ENCODE results near the gene CUTA. TPM values are rescaled to one million over a fixed set of nuclear protein-coding genes. Genes with fewer than 3 reads are reported as not detected.
A peak's percentile ranks its signal among the peaks of the same experiment; 100 is the strongest.

CUTA gene
- polyA plus RNA-seq, 1 of the 3 experiments (the other 2 are of a cell fraction) = 444 TPM

DNA sequence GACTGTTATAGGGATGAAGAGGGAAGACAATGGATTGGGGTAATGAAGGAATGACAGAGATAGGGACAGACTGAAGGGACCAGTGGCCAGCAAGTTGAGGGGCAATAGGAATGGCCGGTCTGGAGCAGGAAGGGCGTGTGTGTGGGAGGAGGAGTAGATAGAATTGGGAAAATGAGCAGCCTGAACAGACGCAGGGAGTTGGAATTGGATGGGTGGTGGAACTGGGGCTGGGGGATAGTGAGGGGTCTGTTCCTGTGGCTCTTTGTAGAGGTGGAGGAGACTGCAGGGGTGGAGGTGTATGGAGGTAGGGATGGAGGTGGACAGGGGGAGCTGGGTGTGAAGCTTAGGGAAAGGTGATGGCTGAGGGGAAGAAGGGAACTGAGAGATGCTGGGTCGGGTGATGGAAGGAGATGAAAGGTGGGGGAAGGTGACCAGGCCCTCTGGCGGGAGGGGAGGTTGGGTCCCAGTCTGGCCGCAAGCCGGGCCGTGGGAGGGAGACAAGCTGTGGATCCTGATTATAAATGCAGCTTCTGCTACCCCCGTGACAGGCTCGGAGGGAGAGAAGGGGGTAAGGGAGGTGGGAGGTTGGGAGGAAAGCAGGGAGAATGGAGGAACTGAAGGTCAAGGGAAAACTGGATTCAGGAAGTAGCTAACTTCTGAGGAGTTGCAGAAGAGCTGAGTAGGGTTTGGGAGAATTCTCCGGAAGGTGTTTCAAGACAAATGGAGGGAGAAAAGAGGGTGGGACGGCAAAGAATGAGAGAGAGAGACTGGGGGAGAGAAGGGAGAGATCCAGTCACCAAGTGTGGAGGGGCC, 7.2 kb upstream of the CUTA start:
- Histone ChIP-seq H3K79me2 (ENCODE audit: insufficient read depth) (peaks cover 26% of the 10 kb centered on the region), H2AFZ (ENCODE audit: low read depth) (0 out of 2 replicates have a peak overlapping the region, but pooled peaks have one; percentile 35), H4K20me1 (ENCODE audit: insufficient read depth) (no peaks in the 10 kb centered on the region; the same call in 1 of the 2 replicates), H3K4me1 (ENCODE audit: control insufficient read depth in 1 of 2, insufficient read depth in 2 of 2, low read depth in 1 of 2, low read length in 1 of 2) (peaks cover 18 to 43% of the 10 kb centered on the region in 2 experiments), H3F3A (replicated peaks; ENCODE audit: insufficient read depth) (peaks cover 23% of the 10 kb centered on the region), H3K27me3 (ENCODE audit: insufficient read depth) (no peaks in the 10 kb centered on the region), H3K9me2 (no peaks in the 10 kb centered on the region), H3K36me3 (replicated peaks in 1 of 2; ENCODE audit: control insufficient read depth in 1 of 2, insufficient read depth in 2 of 2, low read length in 1 of 2) (no peaks in the 10 kb centered on the region), H3K27ac (ENCODE audit: low read depth in 2 of 2, low read length in 1 of 2) (peak overlapping the region; percentile 89 to 90), H3K9ac (peak overlapping the region; percentile 89), H3K4me2 (peak overlapping the region; percentile 93), H3K4me3 (ENCODE audit: low read depth in 2 of 2, low read length in 1 of 2) (peak overlapping the region; percentile 54 to 72), H3K9me3 (no peaks in the 10 kb centered on the region)
- CTCF ChIA-PET = interaction anchor here (0.5 to 2.7 kb wide), 23 partner anchors 7 to 148 kb away, joined by 3 to 22 read pairs (median 5); partner anchors contain the start of genes B3GALT4, CUTA, PFDN6 and WDR46
- TF ChIP-seq, protein P1, sequence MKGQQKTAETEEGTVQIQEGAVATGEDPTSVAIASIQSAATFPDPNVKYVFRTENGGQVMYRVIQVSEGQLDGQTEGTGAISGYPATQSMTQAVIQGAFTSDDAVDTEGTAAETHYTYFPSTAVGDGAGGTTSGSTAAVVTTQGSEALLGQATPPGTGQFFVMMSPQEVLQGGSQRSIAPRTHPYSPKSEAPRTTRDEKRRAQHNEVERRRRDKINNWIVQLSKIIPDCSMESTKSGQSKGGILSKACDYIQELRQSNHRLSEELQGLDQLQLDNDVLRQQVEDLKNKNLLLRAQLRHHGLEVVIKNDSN (IDR thresholded peaks at IDR 0.05; ENCODE audit: borderline replicate concordance, low read depth) = no peak
- no peak for TF ChIP-seq YY1 (IDR thresholded peaks at IDR 0.05; ENCODE audit: low read depth)
- no peak for TF ChIP-seq NFIC (IDR thresholded peaks at IDR 0.05; ENCODE audit: borderline replicate concordance)
- TF ChIP-seq, protein P2, sequence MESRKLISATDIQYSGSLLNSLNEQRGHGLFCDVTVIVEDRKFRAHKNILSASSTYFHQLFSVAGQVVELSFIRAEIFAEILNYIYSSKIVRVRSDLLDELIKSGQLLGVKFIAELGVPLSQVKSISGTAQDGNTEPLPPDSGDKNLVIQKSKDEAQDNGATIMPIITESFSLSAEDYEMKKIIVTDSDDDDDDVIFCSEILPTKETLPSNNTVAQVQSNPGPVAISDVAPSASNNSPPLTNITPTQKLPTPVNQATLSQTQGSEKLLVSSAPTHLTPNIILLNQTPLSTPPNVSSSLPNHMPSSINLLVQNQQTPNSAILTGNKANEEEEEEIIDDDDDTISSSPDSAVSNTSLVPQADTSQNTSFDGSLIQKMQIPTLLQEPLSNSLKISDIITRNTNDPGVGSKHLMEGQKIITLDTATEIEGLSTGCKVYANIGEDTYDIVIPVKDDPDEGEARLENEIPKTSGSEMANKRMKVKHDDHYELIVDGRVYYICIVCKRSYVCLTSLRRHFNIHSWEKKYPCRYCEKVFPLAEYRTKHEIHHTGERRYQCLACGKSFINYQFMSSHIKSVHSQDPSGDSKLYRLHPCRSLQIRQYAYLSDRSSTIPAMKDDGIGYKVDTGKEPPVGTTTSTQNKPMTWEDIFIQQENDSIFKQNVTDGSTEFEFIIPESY (IDR thresholded peaks at IDR 0.05; ENCODE audit: borderline replicate concordance, low read depth) = no peak
- TF ChIP-seq, protein P3, sequence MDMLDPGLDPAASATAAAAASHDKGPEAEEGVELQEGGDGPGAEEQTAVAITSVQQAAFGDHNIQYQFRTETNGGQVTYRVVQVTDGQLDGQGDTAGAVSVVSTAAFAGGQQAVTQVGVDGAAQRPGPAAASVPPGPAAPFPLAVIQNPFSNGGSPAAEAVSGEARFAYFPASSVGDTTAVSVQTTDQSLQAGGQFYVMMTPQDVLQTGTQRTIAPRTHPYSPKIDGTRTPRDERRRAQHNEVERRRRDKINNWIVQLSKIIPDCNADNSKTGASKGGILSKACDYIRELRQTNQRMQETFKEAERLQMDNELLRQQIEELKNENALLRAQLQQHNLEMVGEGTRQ (IDR thresholded peaks at IDR 0.05; ENCODE audit: borderline replicate concordance, low read depth, low read length) = no peak
- no peak for TF ChIP-seq EP300 (IDR thresholded peaks at IDR 0.05; ENCODE audit: borderline replicate concordance in 1 of 2, low read depth in 1 of 2, low read length in 1 of 2)
- TF ChIP-seq POLR2AphosphoS5 (IDR thresholded peaks at IDR 0.05; ENCODE audit: low read depth, low read length) = peak; percentile 66
- TF ChIP-seq TEAD4 (IDR thresholded peaks at IDR 0.05; ENCODE audit: borderline replicate concordance, insufficient read depth) = no peak
- no peak for TF ChIP-seq RCOR1 (IDR thresholded peaks at IDR 0.05; ENCODE audit: low read length)
- no peak for TF ChIP-seq NRF1 (IDR thresholded peaks at IDR 0.05; ENCODE audit: low read depth, low read length)
- no peak for TF ChIP-seq EZH2phosphoT487 (IDR thresholded peaks at IDR 0.05; ENCODE audit: borderline replicate concordance, low read depth)
- TF ChIP-seq TAF1 (IDR thresholded peaks at IDR 0.05; ENCODE audit: borderline replicate concordance, low read depth, low read length) = no peak; the same call in 1 of the 2 replicates
- TF ChIP-seq MEF2A (IDR thresholded peaks at IDR 0.05; ENCODE audit: borderline replicate concordance, low read depth) = no peak
- TF ChIP-seq RFX5 (IDR thresholded peaks at IDR 0.05; ENCODE audit: low read length) = no peak
- TF ChIP-seq, protein P4, sequence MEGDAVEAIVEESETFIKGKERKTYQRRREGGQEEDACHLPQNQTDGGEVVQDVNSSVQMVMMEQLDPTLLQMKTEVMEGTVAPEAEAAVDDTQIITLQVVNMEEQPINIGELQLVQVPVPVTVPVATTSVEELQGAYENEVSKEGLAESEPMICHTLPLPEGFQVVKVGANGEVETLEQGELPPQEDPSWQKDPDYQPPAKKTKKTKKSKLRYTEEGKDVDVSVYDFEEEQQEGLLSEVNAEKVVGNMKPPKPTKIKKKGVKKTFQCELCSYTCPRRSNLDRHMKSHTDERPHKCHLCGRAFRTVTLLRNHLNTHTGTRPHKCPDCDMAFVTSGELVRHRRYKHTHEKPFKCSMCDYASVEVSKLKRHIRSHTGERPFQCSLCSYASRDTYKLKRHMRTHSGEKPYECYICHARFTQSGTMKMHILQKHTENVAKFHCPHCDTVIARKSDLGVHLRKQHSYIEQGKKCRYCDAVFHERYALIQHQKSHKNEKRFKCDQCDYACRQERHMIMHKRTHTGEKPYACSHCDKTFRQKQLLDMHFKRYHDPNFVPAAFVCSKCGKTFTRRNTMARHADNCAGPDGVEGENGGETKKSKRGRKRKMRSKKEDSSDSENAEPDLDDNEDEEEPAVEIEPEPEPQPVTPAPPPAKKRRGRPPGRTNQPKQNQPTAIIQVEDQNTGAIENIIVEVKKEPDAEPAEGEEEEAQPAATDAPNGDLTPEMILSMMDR (IDR thresholded peaks at IDR 0.05) = peak; percentile 11; the same call in 1 of the 2 replicates
- WGBS (ENCODE audit: low lambda C conversion rate) = 26% methylated on average over 12 of the region's 12 CpGs
- POLR2A ChIA-PET = interaction anchor here (1.1 kb wide), 1 partner anchor 148 kb away, joined by 3 read pairs; the partner anchor contains the start of gene B3GALT4
- DNase-seq = peak; percentile 32

Data from SK-N-SH (cell line).